H54 (cell line): Measurements from ENCODE around the gene SRGAP1.

Experiments used
- DNase-seq: peaks from one replicate; pipeline ENCODE4 v3.0.0; 2011; ENCODE audit warnings: low spot score, mixed read lengths; ENCODE audit not compliant: insufficient read length
- FAIRE-seq: peaks from 3 replicates; lab custom pipeline; 2011; peaks lifted over from hg19 to GRCh38; lab: Jason Lieb, UNC
- POLR2A ChIP-seq: IDR thresholded peaks from 2 replicates; pipeline ENCODE4 v1.6.1; 2011; ENCODE audit warnings: low read depth, mild to moderate bottlenecking, low read length

Gene SRGAP1

DNA sequence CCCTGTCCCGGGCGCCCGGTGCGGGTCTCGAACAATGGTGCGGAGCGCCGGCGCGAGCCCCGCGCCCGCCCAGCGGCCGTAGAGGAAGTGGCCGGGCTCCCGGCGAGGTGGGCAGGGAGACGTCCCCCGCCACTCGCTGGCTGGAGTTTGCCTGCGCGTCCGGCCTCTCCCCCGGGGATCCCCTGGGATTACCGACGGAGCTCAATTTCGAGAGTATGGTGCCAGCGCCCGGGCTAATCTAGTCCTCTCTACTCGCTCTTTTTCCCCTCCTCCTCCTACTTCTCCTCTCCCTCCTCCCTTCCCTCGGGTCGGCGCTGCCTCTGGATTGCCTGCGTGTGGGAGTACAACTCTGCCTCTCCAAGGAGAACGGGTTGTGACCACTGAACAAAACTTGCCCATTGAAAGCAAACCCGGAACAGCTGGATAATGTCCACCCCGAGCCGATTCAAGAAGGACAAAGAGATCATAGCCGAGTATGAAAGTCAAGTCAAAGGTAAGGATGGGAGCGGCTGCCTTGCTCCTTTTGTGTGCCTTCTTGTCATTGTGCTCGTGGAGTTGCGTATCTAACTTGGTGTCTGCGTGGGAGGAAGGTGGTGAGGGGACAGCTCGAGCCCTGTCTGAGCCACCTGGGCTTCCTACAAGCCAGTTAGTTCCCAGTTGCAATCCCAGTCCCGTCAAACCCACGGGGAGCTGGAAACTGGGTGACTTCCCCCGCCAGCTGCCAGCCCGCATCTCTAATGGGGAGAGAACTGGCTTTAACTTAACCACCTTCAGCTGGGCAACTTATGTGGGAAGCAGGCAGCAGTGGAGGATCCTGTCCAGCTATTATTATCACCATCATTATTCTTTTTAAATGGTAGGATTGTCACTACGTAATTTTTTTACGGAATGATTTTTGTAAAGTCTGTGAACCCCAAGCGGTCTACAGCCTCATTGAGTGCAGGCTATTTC is at the start of gene SRGAP1:
TSS of gene SRGAP1 (plus strand) at position 310 of the 951 bp plus-strand sequence. CDS start at position 427, 117 bp downstream.
- FAIRE-seq, result no peak
- peak; percentile 25 for DNase-seq
- 0 out of 2 replicates have a peak, but pooled peaks have one; percentile 19 for TF ChIP-seq POLR2A

DNA sequence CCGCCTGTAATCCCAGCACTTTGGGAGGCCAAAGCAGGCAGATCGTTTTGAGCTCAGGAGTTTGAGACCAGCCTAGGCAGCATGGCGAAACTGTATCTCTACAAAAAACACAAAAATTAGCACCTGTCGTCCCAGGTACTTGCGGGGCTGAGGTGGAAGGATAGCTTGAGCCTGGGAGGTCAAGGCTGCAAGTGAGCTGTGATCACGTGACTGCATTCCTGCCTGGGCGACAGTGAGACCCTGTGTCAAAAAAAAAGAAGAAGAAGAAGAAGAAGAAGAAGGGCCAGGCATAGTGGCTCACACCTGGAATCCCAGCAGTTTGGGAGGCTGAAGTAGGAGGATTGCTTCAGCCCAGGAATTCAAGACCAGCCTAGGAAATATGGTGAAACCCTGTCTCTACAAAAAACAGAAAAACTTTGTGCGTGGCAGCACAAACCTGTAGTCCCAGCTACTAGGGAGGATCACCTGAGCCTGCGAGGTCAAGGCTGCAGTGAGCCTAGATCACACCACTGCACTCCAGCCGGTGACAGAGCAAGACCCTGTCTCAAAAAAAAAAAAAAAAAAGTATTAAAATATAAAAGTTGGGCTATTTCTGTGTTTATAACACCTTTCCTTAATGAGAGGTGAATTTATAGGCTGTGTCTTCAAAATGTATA is 49.3 kb upstream of the SRGAP1 start:
- DNase-seq (no peak), FAIRE-seq (no peak)
- TF ChIP-seq POLR2A, result no peak

DNA sequence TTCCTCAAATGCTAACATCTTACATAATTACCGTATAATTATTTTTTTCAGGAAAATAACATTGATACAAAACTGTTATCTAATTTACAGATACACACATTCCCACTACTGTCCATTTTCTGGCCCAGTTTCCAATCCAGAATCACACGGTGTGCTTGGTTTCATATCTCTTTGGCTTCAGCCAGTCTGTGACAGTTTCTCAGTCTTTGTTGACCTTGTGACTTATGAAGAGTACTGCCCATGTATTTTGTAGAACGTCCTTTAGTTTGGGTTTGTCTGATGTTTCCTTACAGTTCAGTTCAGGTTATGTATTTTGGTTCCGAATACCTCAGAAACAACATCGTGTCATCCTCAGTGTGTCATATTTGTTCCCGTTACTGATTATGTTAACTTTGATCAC is 48.6 kb upstream of the SRGAP1 start:
- DNase-seq (no peak), FAIRE-seq (no peak)
- TF ChIP-seq POLR2A, result no peak

DNA sequence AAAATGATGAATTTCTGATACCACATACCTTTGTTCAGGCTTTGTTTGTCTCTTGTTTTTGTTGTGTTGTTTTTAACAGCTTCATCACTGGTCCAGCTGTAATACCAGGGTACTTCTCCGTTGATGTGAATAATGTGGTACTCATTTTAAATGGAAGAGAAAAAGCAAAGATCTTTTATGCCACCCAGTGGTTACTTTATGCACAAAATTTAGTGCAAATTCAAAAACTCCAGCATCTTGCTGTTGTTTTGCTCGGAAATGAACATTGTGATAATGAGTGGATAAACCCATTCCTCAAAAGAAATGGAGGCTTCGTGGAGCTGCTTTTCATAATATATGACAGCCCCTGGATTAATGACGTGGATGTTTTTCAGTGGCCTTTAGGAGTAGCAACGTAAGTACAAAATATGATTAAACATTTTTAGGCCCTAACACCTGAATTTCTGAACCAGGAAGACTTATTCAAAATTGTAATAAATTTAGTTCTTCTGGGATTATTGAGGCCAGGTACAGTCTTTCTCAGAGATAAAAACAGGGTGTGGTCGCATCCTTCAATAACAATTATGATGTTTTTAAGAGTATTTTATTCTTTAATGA is 42.4 kb upstream of the SRGAP1 start:
- no peak for TF ChIP-seq POLR2A
- peak; percentile 86 for FAIRE-seq
- no peak for DNase-seq

DNA sequence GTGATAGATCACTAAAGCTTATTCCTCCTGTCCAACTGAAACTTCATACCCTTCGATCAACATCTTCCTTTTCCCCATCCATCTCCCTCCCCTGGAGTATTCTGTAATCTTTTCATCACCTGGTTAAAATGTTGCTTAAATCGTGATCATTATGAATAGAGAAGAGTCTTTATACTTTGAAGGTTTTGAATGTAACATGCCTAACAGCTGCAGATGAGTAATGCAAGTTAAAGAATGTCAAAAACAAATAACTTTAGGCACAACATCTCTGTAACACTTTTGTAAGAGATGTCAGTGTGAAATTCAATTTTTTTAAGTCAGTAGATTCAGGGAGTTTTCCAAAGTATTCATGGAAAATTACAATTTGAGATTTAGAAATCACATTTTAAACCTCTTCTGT is 39.8 kb upstream of the SRGAP1 start:
- no peak for TF ChIP-seq POLR2A
- no peak for DNase-seq
- FAIRE-seq, result no peak

DNA sequence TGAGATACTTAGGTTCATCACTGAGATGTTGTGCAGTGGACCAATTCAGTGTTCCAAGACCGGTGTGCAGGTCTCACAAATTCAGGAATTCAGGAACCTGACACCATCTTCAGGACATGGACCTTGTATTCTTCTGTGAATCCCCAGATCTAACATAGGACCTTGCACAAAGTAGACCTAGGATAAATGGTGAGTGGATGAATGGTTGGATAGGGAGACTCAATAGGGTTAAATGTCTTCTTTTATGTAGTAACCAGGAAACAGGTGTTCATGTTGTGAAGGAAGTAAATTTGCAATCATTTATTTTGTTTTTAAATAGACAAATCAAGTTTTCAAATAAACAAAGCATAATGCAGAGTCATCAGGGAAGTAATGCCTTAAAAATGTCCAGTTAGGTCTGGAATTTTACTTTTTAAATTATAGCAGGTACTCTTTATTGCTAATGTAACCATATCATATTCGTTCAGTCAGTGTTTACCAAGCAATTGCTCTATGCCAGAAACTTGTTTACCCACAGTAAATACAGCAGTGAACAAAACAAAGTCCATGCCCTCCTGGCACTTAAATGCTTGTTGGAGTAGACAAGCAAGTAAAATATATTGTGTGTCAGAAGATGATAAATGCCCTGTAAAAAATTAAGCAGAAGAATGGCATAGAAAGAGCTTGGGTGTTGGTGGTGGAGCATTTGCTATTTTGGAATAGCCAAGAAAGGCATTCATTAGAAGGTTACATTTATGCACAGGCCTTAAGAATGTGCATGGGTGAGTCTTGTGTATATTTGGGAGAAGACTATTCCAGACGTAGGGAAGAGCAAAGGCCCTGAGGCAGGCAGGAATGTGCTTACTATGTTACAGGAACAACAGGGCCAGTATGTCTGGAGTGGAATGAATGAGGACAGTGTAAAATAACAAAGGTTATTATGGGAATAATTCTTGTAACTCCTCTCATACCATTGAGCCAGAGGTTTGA is 38.5 kb upstream of the SRGAP1 start:
- FAIRE-seq, result no peak
- no peak for TF ChIP-seq POLR2A
- DNase-seq, result no peak

DNA sequence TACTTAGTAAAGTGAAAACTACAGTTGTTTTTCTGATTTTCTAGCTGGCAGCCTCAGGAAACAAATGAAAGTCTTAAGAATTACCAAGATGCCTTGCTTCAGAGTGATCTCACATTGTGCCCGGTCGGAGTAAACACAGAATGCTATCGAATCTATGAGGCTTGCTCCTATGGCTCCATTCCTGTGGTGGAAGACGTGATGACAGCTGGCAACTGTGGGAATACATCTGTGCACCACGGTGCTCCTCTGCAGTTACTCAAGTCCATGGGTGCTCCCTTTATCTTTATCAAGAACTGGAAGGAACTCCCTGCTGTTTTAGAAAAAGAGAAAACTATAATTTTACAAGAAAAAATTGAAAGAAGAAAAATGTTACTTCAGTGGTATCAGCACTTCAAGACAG is 35.9 kb upstream of the SRGAP1 start:
- TF ChIP-seq POLR2A, result no peak
- no peak for FAIRE-seq
- no peak for DNase-seq

DNA sequence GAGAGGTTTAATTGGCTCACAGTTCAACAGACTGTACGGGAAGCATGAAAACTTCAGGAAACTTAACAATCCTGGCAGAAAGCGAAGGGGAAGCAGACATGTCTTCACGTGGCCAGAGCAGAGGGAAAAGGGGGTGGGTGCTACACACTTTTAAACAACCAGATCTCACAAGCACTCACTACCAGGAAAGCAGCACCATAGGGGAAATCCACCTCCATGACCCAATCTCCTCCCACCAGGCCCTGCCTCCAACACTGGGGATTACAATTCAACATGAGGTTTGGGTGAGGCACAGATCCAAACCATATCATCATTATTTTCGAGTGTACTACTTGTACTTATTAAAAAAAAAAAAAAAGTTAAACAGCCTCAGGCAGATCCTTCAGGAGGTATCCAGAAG is 34.9 kb upstream of the SRGAP1 start:
- FAIRE-seq, result no peak
- no peak for DNase-seq
- no peak for TF ChIP-seq POLR2A

DNA sequence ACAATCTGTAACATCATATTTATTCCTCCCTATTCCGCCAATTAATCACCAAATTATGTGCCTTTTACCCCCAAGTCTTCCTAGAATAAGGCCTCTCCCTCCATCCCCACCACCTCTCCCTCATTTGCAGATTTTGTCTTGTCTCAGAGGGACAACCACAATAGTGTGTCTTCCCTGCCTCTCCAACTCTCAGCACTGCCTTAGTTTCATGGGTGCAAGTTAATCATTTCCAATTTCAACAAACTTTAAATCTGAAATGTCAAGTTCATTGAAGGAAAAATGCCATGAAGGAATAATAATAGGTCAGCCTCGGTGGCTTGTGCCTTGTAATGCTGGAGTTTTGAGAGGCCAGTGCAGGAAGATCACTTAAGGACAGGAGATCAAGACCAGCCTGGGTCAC is 33.2 kb upstream of the SRGAP1 start:
- FAIRE-seq (no peak), DNase-seq (no peak)
- TF ChIP-seq POLR2A, result no peak

DNA sequence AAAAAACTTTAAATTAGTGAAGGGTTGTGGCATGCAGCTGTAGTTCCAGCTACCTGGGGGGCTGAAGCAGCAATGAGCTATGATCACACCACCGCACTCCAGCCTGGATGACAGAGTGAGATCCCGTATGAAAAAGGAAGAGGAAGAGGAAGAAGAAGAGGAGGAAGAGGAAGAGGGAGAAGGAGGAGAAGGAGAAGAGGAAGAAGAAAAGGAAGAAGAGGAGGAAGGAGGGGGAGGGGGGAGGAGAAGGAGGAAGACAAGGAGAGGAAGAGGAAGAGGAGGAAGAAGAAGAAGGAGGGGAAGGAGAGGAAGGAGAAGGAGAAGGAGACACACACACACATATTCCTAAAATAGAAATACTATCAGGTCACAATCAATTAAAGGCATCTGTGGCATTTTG is 32.7 kb upstream of the SRGAP1 start:
- TF ChIP-seq POLR2A, result no peak
- DNase-seq, result no peak
- FAIRE-seq, result no peak

DNA sequence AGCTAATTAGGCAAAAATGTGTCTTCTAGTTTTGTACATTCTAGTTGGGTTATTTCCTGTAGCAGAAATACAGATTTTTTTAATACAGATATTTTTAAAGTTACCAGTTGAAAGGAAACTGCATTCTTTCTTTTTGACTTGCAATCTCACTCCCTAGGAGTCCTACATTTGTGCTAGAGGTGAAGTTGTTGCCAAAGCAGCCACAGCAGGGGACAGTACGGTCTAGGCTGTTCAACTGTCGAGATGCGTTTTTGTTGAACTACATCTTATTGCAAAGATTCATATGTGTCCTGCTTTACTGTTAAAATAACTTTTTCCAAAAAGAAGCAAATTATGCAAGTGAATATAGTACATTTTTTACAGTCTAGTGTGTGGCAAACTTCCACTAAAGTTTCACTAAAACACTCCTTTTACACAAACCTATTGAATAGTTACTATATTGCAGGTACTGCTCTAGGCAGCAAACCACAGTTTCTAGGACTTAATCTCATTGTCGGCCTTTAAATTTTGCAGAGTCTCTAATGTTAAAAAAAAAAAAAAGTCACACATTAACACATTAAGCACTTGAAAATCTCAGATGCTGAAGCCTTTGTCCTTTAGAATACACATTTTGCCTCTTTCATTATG is 30.2 kb upstream of the SRGAP1 start:
- no peak for TF ChIP-seq POLR2A
- no peak for FAIRE-seq
- no peak for DNase-seq

DNA sequence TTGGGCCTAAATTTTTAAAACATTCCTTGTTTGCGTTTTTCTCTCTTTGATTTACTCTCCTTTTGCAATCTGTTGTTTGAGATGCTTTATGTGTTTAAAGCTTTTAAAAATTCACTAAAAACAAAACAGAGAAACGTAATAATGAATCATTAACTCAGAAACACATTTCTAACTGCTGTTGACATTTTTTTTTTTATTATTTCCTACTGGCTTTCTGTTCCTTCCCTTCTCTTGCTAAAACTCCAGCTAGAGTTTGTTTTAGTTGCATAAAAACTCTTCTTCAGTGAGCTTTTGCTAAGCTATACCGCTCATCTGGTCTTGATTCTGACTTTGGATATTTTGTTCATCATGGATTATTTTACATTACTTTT is 29.0 kb upstream of the SRGAP1 start:
- no peak for TF ChIP-seq POLR2A

DNA sequence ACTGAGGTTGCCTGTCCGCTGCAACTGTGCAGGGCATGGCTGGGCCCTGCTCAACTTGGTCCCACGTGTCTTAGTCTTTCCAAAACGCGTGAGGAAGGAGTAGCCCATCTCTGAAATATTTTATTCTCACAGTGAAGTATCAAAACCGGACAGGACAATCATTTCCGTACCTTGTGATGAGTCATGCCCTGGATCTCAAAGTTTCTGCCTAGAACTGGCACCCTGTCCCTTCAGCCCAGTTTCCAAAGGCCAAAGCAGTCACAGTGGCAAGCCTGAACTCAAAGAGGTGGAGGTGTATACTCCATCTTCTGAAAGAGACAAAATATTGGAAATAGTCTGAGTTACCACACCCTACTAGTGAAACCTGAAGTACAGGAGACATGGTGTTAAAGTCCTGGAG is 28.5 kb upstream of the SRGAP1 start:
- no peak for FAIRE-seq
- no peak for TF ChIP-seq POLR2A

More for the DNA sequence above, 29.0 kb upstream of the SRGAP1 start:
- FAIRE-seq, result no peak
- DNase-seq, result no peak

More for the DNA sequence above, 28.5 kb upstream of the SRGAP1 start:
- no peak for DNase-seq
